Ectodermal cell (in vitro differentiated cells): ENCODE results near the gene CPM.

Experiments
- H3K27ac ChIP-seq: 2 replicates; pipeline ENCODE4 v1.7.0; 2013; ENCODE audit warnings: mild to moderate bottlenecking, low read depth, low read length; ENCODE audit not compliant: insufficient read depth, poor library complexity, severe bottlenecking
- H3K27me3 ChIP-seq: 2 replicates; pipeline ENCODE4 v1.7.0; 2013; ENCODE audit warnings: mild to moderate bottlenecking, low read length; ENCODE audit not compliant: insufficient read depth, control insufficient read depth, poor library complexity, severe bottlenecking
- H3K36me3 ChIP-seq: one replicate; pipeline ENCODE4 v1.7.0; 2013; ENCODE audit warnings: low read length; ENCODE audit not compliant: control insufficient read depth, insufficient read depth
- H3K4me1 ChIP-seq: one replicate; pipeline ENCODE4 v1.7.0; 2013; ENCODE audit warnings: low read length; ENCODE audit not compliant: control insufficient read depth, insufficient read depth
- H3K4me3 ChIP-seq: 2 replicates; pipeline ENCODE4 v1.7.0; 2013; ENCODE audit warnings: low read depth, low read length, control low read depth; ENCODE audit not compliant: insufficient read depth
- H3K9me3 ChIP-seq: 2 replicates; pipeline ENCODE4 v1.7.0; 2013; ENCODE audit warnings: mild to moderate bottlenecking, low read length, moderate library complexity; ENCODE audit not compliant: control insufficient read depth
- WGBS, 2 experiments: methylation state at CpG; one replicate each; pipeline ENCODE4 v1.1.7; 2013; ENCODE audit warnings: missing lambda C conversion rate in 2 of 2; 5-methylcytosine and 5-hydroxymethylcytosine counted together

Gene CPM

GRCh38 chr12:68910128-68910527 is 22.8 kb downstream of the CPM start:
- H3K27me3 ChIP-seq: no peaks in the 10 kb centered on the region
- H3K9me3 ChIP-seq: no peaks in the 10 kb centered on the region
- 86 to 93% methylated on average over 1 of the region's 2 CpGs for WGBS, 2 experiments
- no peaks in the 10 kb centered on the region for H3K4me1 ChIP-seq
- no peak overlapping the region for H3K27ac ChIP-seq
- no peaks in the 10 kb centered on the region for H3K36me3 ChIP-seq
- H3K4me3 ChIP-seq: no peak overlapping the region

DNA sequence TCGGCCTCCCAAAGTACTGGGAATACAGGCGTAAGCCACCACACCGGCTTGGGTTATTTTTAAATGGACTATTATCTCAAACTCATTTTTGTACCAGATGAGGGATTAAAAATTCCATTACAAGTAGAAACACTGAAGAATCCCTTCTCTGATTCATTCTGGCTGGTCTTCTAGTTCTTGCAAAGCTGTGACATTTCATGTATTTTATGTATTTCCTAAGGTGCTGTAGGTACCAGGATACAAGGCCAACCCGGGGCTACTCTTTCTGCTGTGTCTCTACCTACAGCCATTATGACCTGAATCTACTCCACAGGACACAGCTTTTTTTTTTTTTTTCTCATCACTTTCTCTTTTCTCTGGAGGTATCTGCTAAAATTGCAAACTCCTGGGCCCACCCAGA is 24.9 kb downstream of the CPM start:
- Histone ChIP-seq H3K4me3 (no peak overlapping the region), H3K36me3 (no peaks in the 10 kb centered on the region), H3K27me3 (no peaks in the 10 kb centered on the region), H3K4me1 (no peaks in the 10 kb centered on the region), H3K27ac (no peak overlapping the region), H3K9me3 (no peaks in the 10 kb centered on the region)
- WGBS, 2 experiments: 87 to 95% methylated on average over 3 to 4 of the region's 4 CpGs

DNA sequence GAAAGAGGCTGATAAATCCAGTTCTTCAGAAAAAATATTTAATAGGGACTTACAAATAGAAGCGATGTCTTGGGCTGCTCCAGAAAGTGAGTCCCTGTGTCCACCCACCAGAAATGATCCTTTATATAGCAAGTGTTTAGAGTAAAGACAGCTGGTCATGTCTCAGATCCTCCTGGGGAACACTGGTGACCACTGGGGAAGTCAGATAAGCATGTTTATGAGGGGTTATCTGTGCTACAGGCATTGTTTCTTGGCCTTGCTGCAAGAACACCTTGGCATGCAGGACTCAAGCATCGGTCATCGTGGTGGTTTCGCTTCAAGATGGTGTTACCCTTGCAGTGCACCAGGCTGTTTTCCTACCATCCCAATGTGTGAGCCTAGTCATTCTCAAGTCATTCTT is 27.2 kb downstream of the CPM start:
- WGBS, 2 experiments: 93 to 94% methylated on average over 4 of the region's 4 CpGs
- H3K27ac ChIP-seq: no peak overlapping the region
- H3K9me3 ChIP-seq: no peaks in the 10 kb centered on the region
- no peaks in the 10 kb centered on the region for H3K4me1 ChIP-seq
- H3K4me3 ChIP-seq: no peak overlapping the region
- H3K27me3 ChIP-seq: no peaks in the 10 kb centered on the region
- no peaks in the 10 kb centered on the region for H3K36me3 ChIP-seq

GRCh38 chr12:68904351-68904962 is 28.5 kb downstream of the CPM start:
- 94 to 95% methylated on average over 4 of the region's 4 CpGs for WGBS, 2 experiments
- no peak overlapping the region for H3K4me3 ChIP-seq
- H3K27ac ChIP-seq: no peak overlapping the region
- no peaks in the 10 kb centered on the region for H3K36me3 ChIP-seq
- H3K9me3 ChIP-seq: no peaks in the 10 kb centered on the region
- no peaks in the 10 kb centered on the region for H3K27me3 ChIP-seq
- H3K4me1 ChIP-seq: no peaks in the 10 kb centered on the region

DNA sequence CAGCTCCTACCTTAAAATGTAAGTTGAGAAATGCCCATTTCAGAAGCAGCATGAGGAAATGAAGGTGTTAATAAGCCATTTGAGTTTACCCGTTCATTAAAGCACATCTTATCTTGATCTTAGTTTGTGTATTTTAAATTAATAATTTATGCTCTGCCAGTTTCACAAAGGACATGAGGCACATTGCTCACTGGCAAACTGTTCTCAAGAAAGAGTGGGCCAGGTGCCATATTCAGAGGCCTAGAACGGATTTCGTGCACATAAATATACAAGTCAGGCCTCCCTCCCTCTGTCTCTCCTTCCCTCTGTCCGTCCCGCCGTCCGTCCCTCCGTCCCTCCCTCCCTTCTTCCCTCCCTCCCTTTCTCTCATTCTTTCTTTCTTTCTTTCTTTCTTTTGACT is 29.5 kb downstream of the CPM start:
- Histone ChIP-seq H3K9me3 (no peaks in the 10 kb centered on the region), H3K4me1 (no peaks in the 10 kb centered on the region), H3K27ac (no peak overlapping the region), H3K4me3 (no peak overlapping the region), H3K27me3 (no peaks in the 10 kb centered on the region), H3K36me3 (no peaks in the 10 kb centered on the region)
- WGBS, 2 experiments: 93% methylated on average over 7 to 8 of the region's 8 CpGs

DNA sequence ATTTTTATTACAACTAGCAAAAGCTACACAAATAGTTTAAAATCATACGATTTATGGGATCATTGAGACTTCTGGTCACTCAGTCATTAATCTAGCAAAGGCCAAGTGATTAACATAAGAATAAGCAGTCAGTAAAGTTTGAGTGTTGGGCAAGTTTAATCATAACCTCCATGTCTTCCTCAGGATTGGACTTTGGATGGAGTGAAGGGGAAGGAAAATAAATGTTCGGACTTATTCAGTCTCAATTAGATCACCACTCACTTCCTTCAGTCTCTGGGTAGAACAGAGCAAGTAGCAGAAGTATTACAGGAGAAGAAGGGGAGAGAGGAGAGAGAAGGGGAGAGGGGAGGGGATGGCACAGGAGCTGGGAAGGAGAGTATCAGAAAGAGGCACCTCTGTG is 31.4 kb downstream of the CPM start:
- H3K27me3 ChIP-seq: no peaks in the 10 kb centered on the region
- H3K9me3 ChIP-seq: no peaks in the 10 kb centered on the region
- H3K27ac ChIP-seq: no peak overlapping the region
- H3K4me1 ChIP-seq: no peaks in the 10 kb centered on the region
- no peak overlapping the region for H3K4me3 ChIP-seq
- WGBS, 2 experiments: 100% methylated on average over 2 of the region's 2 CpGs; no CpG with 5 or more reads in 1 of the 2 experiments
- H3K36me3 ChIP-seq: no peaks in the 10 kb centered on the region

DNA sequence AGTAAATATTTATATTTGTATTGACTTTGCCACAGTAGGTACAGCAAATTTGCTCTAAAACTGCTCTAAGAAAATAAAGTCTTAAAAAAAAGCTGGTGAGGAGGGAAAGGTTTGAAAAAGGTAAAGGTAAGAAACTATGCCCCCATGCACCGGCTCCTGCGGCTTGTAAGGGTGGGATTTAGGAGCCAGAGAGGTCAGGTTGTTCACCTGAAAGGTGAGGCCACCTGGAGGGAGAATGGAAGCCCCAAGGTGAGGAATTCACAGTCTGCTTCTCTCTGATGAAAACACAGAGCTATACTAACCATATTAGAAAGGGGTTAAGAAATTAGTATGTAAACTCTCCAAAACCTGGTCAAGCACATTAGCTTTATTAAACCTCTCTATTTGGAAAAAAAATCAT is 31.8 kb downstream of the CPM start:
- H3K27me3 ChIP-seq: no peaks in the 10 kb centered on the region
- WGBS, 2 experiments: 78 to 94% methylated on average over 2 of the region's 2 CpGs
- no peak overlapping the region for H3K4me3 ChIP-seq
- no peaks in the 10 kb centered on the region for H3K4me1 ChIP-seq
- H3K9me3 ChIP-seq: no peaks in the 10 kb centered on the region
- H3K27ac ChIP-seq: no peak overlapping the region
- no peaks in the 10 kb centered on the region for H3K36me3 ChIP-seq

DNA sequence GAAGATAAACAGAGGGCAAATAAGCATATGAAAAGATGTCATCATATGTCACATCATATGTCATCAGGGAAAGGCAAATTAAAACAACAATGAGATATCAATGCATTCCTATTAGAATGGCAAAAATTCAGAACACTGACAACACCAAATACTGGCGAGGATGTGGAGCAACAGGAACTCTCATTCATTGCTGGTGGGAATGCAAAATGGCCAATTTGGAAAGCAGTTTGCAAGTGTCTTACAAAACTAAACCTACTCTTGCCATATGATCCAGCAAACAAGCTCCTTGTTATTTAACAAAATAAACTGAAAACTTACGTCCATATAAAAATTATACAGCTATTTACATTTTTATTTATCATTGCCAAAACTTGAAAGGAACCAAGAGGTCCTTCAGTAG is 32.7 kb downstream of the CPM start:
- Histone ChIP-seq H3K4me1 (no peaks in the 10 kb centered on the region), H3K27ac (no peak overlapping the region), H3K36me3 (no peaks in the 10 kb centered on the region), H3K4me3 (no peak overlapping the region), H3K27me3 (no peaks in the 10 kb centered on the region), H3K9me3 (no peaks in the 10 kb centered on the region)
- 86 to 90% methylated on average over 1 of the region's 2 CpGs for WGBS, 2 experiments

DNA sequence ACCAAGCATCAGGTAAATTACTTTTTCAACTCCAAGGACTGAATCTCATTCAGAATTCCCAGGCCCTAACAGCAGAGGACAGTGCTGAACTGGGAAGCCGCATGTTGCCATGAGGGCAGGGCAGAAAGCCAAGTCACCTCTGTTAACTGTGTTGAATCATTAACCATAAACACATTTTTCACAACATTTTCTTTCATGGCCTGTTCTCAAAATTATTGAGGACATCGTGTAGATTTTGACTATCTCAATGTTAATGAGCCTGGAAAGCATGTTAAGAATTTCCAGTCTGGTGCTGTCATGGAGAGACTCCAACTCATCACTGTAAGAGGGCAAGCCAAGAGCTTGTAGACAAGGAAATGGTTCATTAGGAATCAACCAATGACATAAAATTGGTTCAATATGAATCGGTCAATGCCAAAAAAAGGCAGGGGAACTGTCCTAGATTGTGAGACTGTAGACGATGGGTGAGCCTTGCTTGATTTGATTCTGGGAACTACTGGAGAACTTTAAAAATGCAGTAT is 33.7 kb downstream of the CPM start:
- WGBS, 2 experiments: 94% methylated on average over 4 of the region's 4 CpGs
- H3K4me1 ChIP-seq: no peaks in the 10 kb centered on the region
- no peaks in the 10 kb centered on the region for H3K27me3 ChIP-seq
- no peaks in the 10 kb centered on the region for H3K9me3 ChIP-seq
- no peak overlapping the region for H3K27ac ChIP-seq
- H3K36me3 ChIP-seq: no peaks in the 10 kb centered on the region
- no peak overlapping the region for H3K4me3 ChIP-seq

GRCh38 chr12:68896881-68897540 is 36.0 kb downstream of the CPM start:
- WGBS, 2 experiments: 76 to 88% methylated on average over 4 of the region's 4 CpGs

More at GRCh38 chr12:68896881-68897540, 36.0 kb downstream of the CPM start:
- H3K36me3 ChIP-seq: no peaks in the 10 kb centered on the region
- H3K4me1 ChIP-seq: no peaks in the 10 kb centered on the region
- H3K27me3 ChIP-seq: no peaks in the 10 kb centered on the region
- no peak overlapping the region for H3K4me3 ChIP-seq
- H3K27ac ChIP-seq: no peak overlapping the region
- no peaks in the 10 kb centered on the region for H3K9me3 ChIP-seq
